Fibroblast of pulmonary artery (primary cell): ENCODE results near the gene FBXO45.
"Not testable (repeated sequence)": the region's sequence is repeated elsewhere in the genome, so short reads cannot be mapped to it uniquely, and the experiment has no call there.

Experiments used
- DNase-seq: peaks from one replicate; pipeline ENCODE4 v3.0.0-alpha.2; 2010; ENCODE audit warnings: low read depth
- H3K4me3 ChIP-seq: replicated peaks from 2 replicates; pipeline ENCODE4 v1.5.1; 2011; ENCODE audit warnings: low read depth, mild to moderate bottlenecking, control low read depth, low read length, moderate library complexity
- TF ChIP-seq, protein P1 (sequence below): IDR thresholded peaks from 2 replicates; pipeline ENCODE4 v1.5.1; 2011; ENCODE audit warnings: mild to moderate bottlenecking, control low read depth, low read length, inconsistent platforms; ENCODE audit errors: missing control alignments

FBXO45 gene

DNA sequence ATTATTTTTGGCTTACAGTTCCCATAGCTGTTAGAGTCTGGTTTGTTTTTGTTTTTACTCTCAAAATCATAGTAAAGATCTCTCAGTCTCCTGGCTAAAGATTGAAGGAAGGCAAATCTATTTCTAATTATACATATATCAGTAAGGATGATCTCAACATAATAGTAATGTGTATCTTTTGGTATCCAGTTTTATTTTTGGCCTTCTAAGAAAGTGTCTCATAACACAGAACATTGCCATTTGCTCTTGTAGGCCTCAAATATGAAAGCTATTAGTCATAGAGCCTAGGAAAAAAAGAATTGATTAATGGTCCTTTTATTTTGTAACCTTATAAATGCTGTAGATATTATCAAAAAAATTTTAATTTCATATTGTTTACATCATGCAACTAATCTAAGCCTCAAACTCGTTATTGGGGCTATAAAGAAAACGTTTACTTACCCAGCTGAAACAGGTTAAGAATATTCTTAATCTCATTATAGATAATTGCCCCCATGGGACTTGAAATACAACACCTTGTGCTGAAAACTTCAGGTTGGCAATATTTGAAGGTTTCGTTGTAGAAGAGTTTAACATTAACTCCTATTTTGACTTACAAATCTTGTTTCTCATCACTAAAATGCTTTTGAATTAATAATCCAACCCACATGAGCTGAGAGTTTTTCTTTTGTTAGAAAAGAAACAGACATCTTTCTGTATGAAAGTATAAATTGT, 16.7 kb downstream of the FBXO45 start:
- TF ChIP-seq, protein P1, sequence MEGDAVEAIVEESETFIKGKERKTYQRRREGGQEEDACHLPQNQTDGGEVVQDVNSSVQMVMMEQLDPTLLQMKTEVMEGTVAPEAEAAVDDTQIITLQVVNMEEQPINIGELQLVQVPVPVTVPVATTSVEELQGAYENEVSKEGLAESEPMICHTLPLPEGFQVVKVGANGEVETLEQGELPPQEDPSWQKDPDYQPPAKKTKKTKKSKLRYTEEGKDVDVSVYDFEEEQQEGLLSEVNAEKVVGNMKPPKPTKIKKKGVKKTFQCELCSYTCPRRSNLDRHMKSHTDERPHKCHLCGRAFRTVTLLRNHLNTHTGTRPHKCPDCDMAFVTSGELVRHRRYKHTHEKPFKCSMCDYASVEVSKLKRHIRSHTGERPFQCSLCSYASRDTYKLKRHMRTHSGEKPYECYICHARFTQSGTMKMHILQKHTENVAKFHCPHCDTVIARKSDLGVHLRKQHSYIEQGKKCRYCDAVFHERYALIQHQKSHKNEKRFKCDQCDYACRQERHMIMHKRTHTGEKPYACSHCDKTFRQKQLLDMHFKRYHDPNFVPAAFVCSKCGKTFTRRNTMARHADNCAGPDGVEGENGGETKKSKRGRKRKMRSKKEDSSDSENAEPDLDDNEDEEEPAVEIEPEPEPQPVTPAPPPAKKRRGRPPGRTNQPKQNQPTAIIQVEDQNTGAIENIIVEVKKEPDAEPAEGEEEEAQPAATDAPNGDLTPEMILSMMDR, result no peak
- DNase-seq, result no peak

DNA sequence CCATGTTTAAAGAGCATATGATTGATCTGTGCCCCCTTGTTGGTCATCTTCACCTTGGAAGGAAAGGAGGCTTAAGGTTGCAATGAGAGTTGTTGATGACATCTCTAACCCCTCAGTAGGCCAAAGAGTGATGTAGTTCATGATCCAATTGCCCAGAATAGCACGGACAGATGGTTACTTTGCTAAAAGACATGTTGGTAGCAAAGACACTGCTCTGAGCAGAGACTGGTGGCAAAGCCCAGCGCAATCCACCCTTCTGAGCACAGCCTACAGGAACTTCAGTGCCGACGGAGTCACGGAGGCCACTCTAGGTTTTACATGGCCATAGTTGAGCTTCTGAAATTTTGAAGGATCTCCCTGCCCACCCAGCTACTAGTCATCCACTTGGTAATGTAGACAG, 21.8 kb downstream of the FBXO45 start:
- DNase-seq, result no peak
- TF ChIP-seq, protein P1, result no peak
- no peak overlapping the region for H3K4me3 ChIP-seq

More for the DNA sequence above, 16.7 kb downstream of the FBXO45 start:
- H3K4me3 ChIP-seq, result no peak overlapping the region

DNA sequence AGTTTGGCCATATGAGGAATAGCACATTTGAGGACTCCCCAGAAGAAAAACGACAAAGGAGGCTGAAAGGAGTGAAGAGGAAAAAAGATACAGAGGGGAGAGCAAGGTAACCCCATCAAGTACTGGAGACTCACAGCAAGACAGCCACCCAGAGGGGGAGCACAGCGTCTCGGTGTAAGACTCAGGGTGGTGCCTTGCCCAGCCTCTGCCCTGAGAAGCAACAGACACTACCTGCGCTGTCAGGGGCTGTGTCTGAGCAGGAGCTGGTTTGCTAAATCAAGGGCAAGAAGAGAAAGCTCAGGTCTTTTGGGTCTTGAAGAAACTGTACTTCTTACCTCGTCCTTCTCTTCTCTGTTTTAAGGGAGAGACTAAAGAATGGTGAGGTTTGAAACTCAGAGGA, 27.9 kb downstream of the FBXO45 start:
- TF ChIP-seq, protein P1, result no peak
- DNase-seq, result no peak
- H3K4me3 ChIP-seq, result no peak overlapping the region

- not testable (repeated sequence) for H3K4me3 ChIP-seq, DNase-seq
Observed at GRCh38 chr3:196597971-196598733, 29.7 kb downstream of the FBXO45 start.

GRCh38 chr3:196599734-196600128, 31.3 kb downstream of the FBXO45 start:
- TF ChIP-seq, protein P1, result no peak
- H3K4me3 ChIP-seq, result no peak overlapping the region
- DNase-seq, result no peak

GRCh38 chr3:196600359-196600758, 31.9 kb downstream of the FBXO45 start:
- no peak overlapping the region for H3K4me3 ChIP-seq
- DNase-seq, result no peak
- TF ChIP-seq, protein P1, result no peak

- no peak for DNase-seq
- TF ChIP-seq, protein P1, result no peak
- H3K4me3 ChIP-seq, result no peak overlapping the region
Observed at GRCh38 chr3:196602673-196603072, 34.2 kb downstream of the FBXO45 start.
